HepG2 (cell line): ENCODE measurements around the gene CDKN3. TPM values are rescaled to one million over a fixed set of nuclear protein-coding genes. Genes with fewer than 3 reads are reported as not detected.

ENCODE experiments used
- CHCHD3 ChIP-seq: sonication (generic); formaldehyde crosslinking; IDR thresholded peaks from 2 replicates; pipeline ENCODE4 v1.8.0; 2022; ENCODE audit warnings: mild to moderate bottlenecking, missing genetic modification reagents, moderate library complexity
- HOXA3 ChIP-seq: sonication (generic); formaldehyde crosslinking; IDR thresholded peaks from 2 replicates; pipeline ENCODE4 v1.5.0; 2020; ENCODE audit warnings: missing genetic modification reagents
- JDP2 ChIP-seq: sonication (generic); formaldehyde crosslinking; IDR thresholded peaks from 2 replicates; pipeline ENCODE4 v1.8.1; 2022; ENCODE audit warnings: missing genetic modification reagents, borderline replicate concordance
- MZF1 ChIP-seq: sonication (generic); formaldehyde crosslinking; IDR thresholded peaks from 2 replicates; pipeline ENCODE4 v1.8.1; 2023; ENCODE audit warnings: mild to moderate bottlenecking, missing genetic modification reagents, borderline replicate concordance
- NFE2L1 ChIP-seq: sonication (generic); formaldehyde crosslinking; IDR thresholded peaks from 2 replicates; pipeline ENCODE4 v1.4.0; 2020; ENCODE audit warnings: missing genetic modification reagents, mild to moderate bottlenecking, borderline replicate concordance
- NFRKB ChIP-seq: fragments of 450-650 bp; IDR thresholded peaks from 2 replicates; pipeline ENCODE4 v1.6.1; 2017
- SETDB1 ChIP-seq: sonication (generic); formaldehyde crosslinking; IDR thresholded peaks from 2 replicates; pipeline ENCODE4 v1.5.1; 2020; ENCODE audit warnings: missing genetic modification reagents, mild to moderate bottlenecking, borderline replicate concordance
- TCF12 ChIP-seq, 2 experiments: fragments of 450-650 bp in 1 of 2; sonication (generic) in 1 of 2; formaldehyde crosslinking in 1 of 2; IDR thresholded peaks; 2 replicates each; pipeline versions ENCODE4 v1.6.1 to v1.8.0; 2017 to 2022; ENCODE audit warnings: antibody characterized with exemption in 1 of 2, mild to moderate bottlenecking in 1 of 2, missing genetic modification reagents in 1 of 2, moderate library complexity in 1 of 2
- ZEB1 ChIP-seq: IDR thresholded peaks from 2 replicates; pipeline ENCODE4 v1.6.1; 2012; ENCODE audit warnings: mild to moderate bottlenecking, low read depth, inconsistent platforms; ENCODE audit not compliant: insufficient replicate concordance
- ZNF136 ChIP-seq: sonication (generic); formaldehyde crosslinking; IDR thresholded peaks from 2 replicates; pipeline ENCODE4 v1.8.1; 2022; ENCODE audit warnings: low read depth, mild to moderate bottlenecking, moderate library complexity, missing genetic modification reagents
- ZNF230 ChIP-seq: sonication (generic); formaldehyde crosslinking; IDR thresholded peaks from 2 replicates; pipeline ENCODE4 v1.4.0; 2020; ENCODE audit warnings: mild to moderate bottlenecking, missing genetic modification reagents
- ZNF282 ChIP-seq: fragments of 450-650 bp; IDR thresholded peaks from 2 replicates; pipeline ENCODE4 v1.6.1; 2018; ENCODE audit not compliant: partially characterized antibody
- ZNF367 ChIP-seq: sonication (generic); formaldehyde crosslinking; IDR thresholded peaks from 2 replicates; pipeline ENCODE4 v1.4.0; 2020; ENCODE audit warnings: missing genetic modification reagents, borderline replicate concordance
- ZNF496 ChIP-seq: sonication (generic); formaldehyde crosslinking; IDR thresholded peaks from 2 replicates; pipeline ENCODE4 v1.8.1; 2023; ENCODE audit warnings: mild to moderate bottlenecking, moderate library complexity, missing genetic modification reagents; ENCODE audit not compliant: insufficient replicate concordance
- ZNF510 ChIP-seq: sonication (generic); formaldehyde crosslinking; IDR thresholded peaks from 2 replicates; pipeline ENCODE4 v1.4.0; 2020; ENCODE audit warnings: low read depth, mild to moderate bottlenecking, missing genetic modification reagents
- ZNF564 ChIP-seq: sonication (generic); formaldehyde crosslinking; IDR thresholded peaks from 2 replicates; pipeline ENCODE4 v1.8.1; 2023; ENCODE audit warnings: mild to moderate bottlenecking, missing genetic modification reagents
- ZNF749 ChIP-seq: sonication (generic); formaldehyde crosslinking; IDR thresholded peaks from 2 replicates; pipeline ENCODE4 v1.8.0; 2022; ENCODE audit warnings: mild to moderate bottlenecking, missing genetic modification reagents, moderate library complexity, borderline replicate concordance
- polyA plus RNA-seq, 8 experiments: library from polyadenylated mRNA; depleted of rRNA in 3 of 8; stranded (reverse) in 7 of 8; unstranded in 1 of 8; fragments of >200 nt; fragmentation: Illumina TruSeq in 4 of 8; extraction: Trizol in 4 of 8; gene quantifications; 2 replicates each; pipeline versions ENCODE4 v1.2.1 to v1.2.3, GENCODE V29; 2011 to 2016; ENCODE audit warnings: low read depth in 4 of 8, missing spikeins in 1 of 8, mixed read lengths in 1 of 8; ENCODE audit not compliant: insufficient read depth in 1 of 8
- total RNA-seq, 5 experiments: library from RNA; depleted of rRNA; stranded (reverse); fragments of >200 nt; fragmentation: Illumina TruSeq; extraction: Trizol; gene quantifications; 2 replicates each; pipeline ENCODE4 v1.2.3, GENCODE V29; 2016; ENCODE audit warnings: low read depth in 1 of 5
- TF ChIP-seq, protein P1 (sequence below): fragments of 450-650 bp; IDR thresholded peaks from 2 replicates; pipeline ENCODE4 v1.6.1; 2016
- TF ChIP-seq, protein P2 (sequence below): sonication (generic); formaldehyde crosslinking; IDR thresholded peaks from 2 replicates; pipeline ENCODE4 v1.8.1; 2023; ENCODE audit warnings: missing genetic modification reagents, inconsistent platforms, borderline replicate concordance
- TF ChIP-seq, protein P3 (sequence below): sonication (generic); formaldehyde crosslinking; IDR thresholded peaks from 2 replicates; pipeline ENCODE4 v1.8.1; 2023; ENCODE audit warnings: mild to moderate bottlenecking, inconsistent platforms, moderate library complexity, missing genetic modification reagents, borderline replicate concordance
- TF ChIP-seq, protein P4 (sequence below): sonication (generic); formaldehyde crosslinking; IDR thresholded peaks from 2 replicates; pipeline ENCODE4 v1.9.0; 2021; ENCODE audit warnings: missing genetic modification reagents, mild to moderate bottlenecking, borderline replicate concordance
- TF ChIP-seq, protein P5 (sequence below): IDR thresholded peaks from 2 replicates; pipeline ENCODE4 v1.6.1; 2016; ENCODE audit warnings: low read depth, control low read depth

CDKN3 gene
- total and polyA plus RNA-seq, 2 of the 13 experiments (the other 11 are each of a cell fraction or from before 2014, with no cell fraction given) = 63.0 to 88.9 TPM

DNA sequence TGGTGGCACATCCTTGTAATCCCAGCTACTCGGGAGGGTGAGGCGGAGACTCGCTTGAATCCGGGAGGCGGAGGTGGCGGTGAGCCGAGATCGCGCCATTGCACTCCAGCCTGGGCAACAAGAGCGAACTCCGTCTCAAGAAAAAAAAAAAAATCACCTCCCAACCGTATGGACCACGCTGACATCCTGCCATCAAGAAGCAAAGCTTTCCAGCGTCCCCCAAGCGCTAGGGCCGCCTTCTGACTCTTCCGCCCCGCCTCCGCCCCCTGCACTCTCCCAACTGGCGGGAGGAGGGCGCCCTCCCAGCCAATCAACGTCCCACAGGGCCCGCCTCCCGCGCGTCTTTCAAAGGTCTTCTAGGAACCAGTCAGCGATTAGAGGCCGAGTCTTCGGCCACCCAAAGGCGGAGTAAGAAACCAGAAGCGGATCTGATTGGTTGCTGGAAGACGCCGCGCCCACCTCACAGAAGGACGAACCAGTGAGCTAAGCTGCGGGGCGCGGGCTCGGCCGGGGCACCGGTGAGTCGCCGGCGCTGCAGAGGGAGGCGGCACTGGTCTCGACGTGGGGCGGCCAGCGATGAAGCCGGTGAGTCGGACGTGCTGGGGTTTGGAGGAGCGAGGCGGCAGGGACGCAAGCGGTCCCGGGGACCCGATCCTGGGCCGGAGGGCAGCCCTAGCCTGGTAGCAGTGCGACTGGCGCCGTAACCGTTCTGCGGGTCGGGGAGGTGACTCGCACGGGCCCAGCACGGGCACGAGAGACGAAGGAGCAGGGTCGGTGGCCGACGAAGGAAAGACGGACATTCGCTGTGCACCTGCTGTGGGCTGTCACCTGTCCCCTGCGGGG, at the start of gene CDKN3 (continued):
- no peak for TF ChIP-seq SETDB1 (CRISPR knock-in tag)
- no peak for TF ChIP-seq NFE2L1
- 0 out of 2 replicates have a peak, but pooled peaks have one; percentile 65 for TF ChIP-seq ZNF367 (CRISPR knock-in tag)
- TF ChIP-seq, protein P1, sequence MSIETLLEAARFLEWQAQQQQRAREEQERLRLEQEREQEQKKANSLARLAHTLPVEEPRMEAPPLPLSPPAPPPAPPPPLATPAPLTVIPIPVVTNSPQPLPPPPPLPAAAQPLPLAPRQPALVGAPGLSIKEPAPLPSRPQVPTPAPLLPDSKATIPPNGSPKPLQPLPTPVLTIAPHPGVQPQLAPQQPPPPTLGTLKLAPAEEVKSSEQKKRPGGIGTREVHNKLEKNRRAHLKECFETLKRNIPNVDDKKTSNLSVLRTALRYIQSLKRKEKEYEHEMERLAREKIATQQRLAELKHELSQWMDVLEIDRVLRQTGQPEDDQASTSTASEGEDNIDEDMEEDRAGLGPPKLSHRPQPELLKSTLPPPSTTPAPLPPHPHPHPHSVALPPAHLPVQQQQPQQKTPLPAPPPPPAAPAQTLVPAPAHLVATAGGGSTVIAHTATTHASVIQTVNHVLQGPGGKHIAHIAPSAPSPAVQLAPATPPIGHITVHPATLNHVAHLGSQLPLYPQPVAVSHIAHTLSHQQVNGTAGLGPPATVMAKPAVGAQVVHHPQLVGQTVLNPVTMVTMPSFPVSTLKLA = no peak
- no peak for TF ChIP-seq ZNF282
- 0 out of 2 replicates have a peak, but pooled peaks have one; percentile 60 for TF ChIP-seq ZNF564 (CRISPR knock-in tag)
- TF ChIP-seq HOXA3 (CRISPR knock-in tag) = peak; percentile 58
- no peak for TF ChIP-seq ZNF496 (CRISPR knock-in tag)
- peak; percentile 52; the same call in 1 of the 2 replicates for TF ChIP-seq ZNF230 (CRISPR knock-in tag)
- peak; percentile 52; the same call in 1 of the 2 replicates for TF ChIP-seq ZNF510 (CRISPR knock-in tag)
- 0 out of 2 replicates have a peak, but pooled peaks have one; percentile 39 for TF ChIP-seq MZF1 (CRISPR knock-in tag)
- no peak for TF ChIP-seq ZEB1
- TF ChIP-seq, protein P2, sequence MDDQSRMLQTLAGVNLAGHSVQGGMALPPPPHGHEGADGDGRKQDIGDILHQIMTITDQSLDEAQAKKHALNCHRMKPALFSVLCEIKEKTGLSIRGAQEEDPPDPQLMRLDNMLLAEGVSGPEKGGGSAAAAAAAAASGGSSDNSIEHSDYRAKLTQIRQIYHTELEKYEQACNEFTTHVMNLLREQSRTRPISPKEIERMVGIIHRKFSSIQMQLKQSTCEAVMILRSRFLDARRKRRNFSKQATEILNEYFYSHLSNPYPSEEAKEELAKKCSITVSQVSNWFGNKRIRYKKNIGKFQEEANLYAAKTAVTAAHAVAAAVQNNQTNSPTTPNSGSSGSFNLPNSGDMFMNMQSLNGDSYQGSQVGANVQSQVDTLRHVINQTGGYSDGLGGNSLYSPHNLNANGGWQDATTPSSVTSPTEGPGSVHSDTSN = peak; percentile 58; the same call in 1 of the 2 replicates
- TF ChIP-seq JDP2 (CRISPR knock-in tag) = no peak
- peak; percentile 72; the same call in 1 of the 2 replicates for TF ChIP-seq ZNF749
- TF ChIP-seq, protein P3, sequence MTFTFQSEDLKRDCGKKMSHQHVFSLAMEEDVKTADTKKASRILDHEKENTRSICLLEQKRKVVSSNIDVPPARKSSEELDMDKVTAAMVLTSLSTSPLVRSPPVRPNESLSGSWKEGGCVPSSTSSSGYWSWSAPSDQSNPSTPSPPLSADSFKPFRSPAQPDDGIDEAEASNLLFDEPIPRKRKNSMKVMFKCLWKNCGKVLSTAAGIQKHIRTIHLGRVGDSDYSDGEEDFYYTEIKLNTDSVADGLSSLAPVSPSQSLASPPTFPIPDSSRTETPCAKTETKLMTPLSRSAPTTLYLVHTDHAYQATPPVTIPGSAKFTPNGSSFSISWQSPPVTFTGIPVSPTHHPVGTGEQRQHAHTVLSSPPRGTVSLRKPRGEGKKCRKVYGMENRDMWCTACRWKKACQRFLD (CRISPR knock-in tag) = peak; percentile 90
- no peak for TF ChIP-seq ZNF136 (CRISPR knock-in tag)
- TF ChIP-seq, protein P4, sequence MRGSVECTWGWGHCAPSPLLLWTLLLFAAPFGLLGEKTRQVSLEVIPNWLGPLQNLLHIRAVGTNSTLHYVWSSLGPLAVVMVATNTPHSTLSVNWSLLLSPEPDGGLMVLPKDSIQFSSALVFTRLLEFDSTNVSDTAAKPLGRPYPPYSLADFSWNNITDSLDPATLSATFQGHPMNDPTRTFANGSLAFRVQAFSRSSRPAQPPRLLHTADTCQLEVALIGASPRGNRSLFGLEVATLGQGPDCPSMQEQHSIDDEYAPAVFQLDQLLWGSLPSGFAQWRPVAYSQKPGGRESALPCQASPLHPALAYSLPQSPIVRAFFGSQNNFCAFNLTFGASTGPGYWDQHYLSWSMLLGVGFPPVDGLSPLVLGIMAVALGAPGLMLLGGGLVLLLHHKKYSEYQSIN (CRISPR knock-in tag) = no peak
- no peak for TF ChIP-seq NFRKB
- TF ChIP-seq, protein P5, sequence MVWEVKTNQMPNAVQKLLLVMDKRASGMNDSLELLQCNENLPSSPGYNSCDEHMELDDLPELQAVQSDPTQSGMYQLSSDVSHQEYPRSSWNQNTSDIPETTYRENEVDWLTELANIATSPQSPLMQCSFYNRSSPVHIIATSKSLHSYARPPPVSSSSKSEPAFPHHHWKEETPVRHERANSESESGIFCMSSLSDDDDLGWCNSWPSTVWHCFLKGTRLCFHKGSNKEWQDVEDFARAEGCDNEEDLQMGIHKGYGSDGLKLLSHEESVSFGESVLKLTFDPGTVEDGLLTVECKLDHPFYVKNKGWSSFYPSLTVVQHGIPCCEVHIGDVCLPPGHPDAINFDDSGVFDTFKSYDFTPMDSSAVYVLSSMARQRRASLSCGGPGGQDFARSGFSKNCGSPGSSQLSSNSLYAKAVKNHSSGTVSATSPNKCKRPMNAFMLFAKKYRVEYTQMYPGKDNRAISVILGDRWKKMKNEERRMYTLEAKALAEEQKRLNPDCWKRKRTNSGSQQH (CRISPR knock-in tag) = peak; percentile 93
- no peak for TF ChIP-seq TCF12 (IDR thresholded peaks at IDR 0.05)
- 0 out of 2 replicates have a peak, but pooled peaks have one; percentile 75 for TF ChIP-seq TCF12 (CRISPR knock-in tag; IDR thresholded peaks at IDR 0.05)
- TF ChIP-seq CHCHD3 (CRISPR knock-in tag) = 0 out of 2 replicates have a peak, but pooled peaks have one; percentile 43
